Neural progenitor cell (in vitro differentiated cells): ENCODE measurements around the gene SEZ6L2. TPM values are rescaled to one million over a fixed set of nuclear protein-coding genes. Genes with fewer than 3 reads are reported as not detected.
"Not testable (repeated sequence)": the region's sequence is repeated elsewhere in the genome, so short reads cannot be mapped to it uniquely, and the experiment has no call there.

Experiments
- DNase-seq: peaks from one replicate; pipeline ENCODE4 v3.0.0-alpha.2; 2016; ENCODE audit warnings: low spot score
- H2AFZ ChIP-seq: fragments of 200-600 bp; sonication (generic); replicated peaks from 2 replicates; pipeline ENCODE4 v1.6.1; 2016; ENCODE audit warnings: antibody characterized with exemption
- H3F3A ChIP-seq: fragments of 200-600 bp; sonication (generic); 2 replicates; pipeline ENCODE4 v1.6.1; 2016; ENCODE audit warnings: antibody characterized with exemption, low read depth
- H3K27ac ChIP-seq: fragments of 200-600 bp; sonication (generic); 2 replicates; pipeline ENCODE4 v1.5.1; 2016; ENCODE audit warnings: mild to moderate bottlenecking
- H3K27me3 ChIP-seq: fragments of 200-600 bp; sonication (generic); 2 replicates; pipeline ENCODE4 v1.6.1; 2016; ENCODE audit warnings: mild to moderate bottlenecking, moderate library complexity
- H3K36me3 ChIP-seq: fragments of 200-600 bp; sonication (generic); 2 replicates; pipeline ENCODE4 v1.5.1; 2016
- H3K4me1 ChIP-seq: fragments of 200-600 bp; sonication (generic); 2 replicates; pipeline ENCODE4 v1.6.1; 2016; ENCODE audit warnings: mixed run types
- H3K4me2 ChIP-seq: fragments of 200-600 bp; sonication (generic); 2 replicates; pipeline ENCODE4 v1.6.1; 2016
- H3K4me3 ChIP-seq: fragments of 200-600 bp; sonication (generic); 2 replicates; pipeline ENCODE4 v1.5.1; 2016
- H3K79me2 ChIP-seq: fragments of 200-600 bp; sonication (generic); 2 replicates; pipeline ENCODE4 v1.6.1; 2016; ENCODE audit warnings: low read depth
- H3K9ac ChIP-seq: fragments of 200-600 bp; sonication (generic); 2 replicates; pipeline ENCODE4 v1.6.1; 2016
- H3K9me3 ChIP-seq: fragments of 200-600 bp; sonication (generic); 2 replicates; pipeline ENCODE4 v1.5.1; 2016; ENCODE audit warnings: low read depth
- H4K20me1 ChIP-seq: fragments of 200-600 bp; sonication (generic); 2 replicates; pipeline ENCODE4 v1.6.1; 2016; ENCODE audit warnings: low read depth
- H3K27ac Mint-ChIP-seq: 3 replicates; pipeline ENCODE4 v1.8.0; 2021; ENCODE audit warnings: mixed read lengths
- H3K27me3 Mint-ChIP-seq: 2 replicates; pipeline ENCODE4 v1.8.0; 2022; ENCODE audit warnings: low read depth, mild to moderate bottlenecking, inconsistent platforms, moderate library complexity, mixed read lengths; ENCODE audit not compliant: insufficient read depth
- H3K36me3 Mint-ChIP-seq: 3 replicates; pipeline ENCODE4 v1.8.0; 2021; ENCODE audit warnings: mixed read lengths
- H3K4me1 Mint-ChIP-seq: 3 replicates; pipeline ENCODE4 v1.8.0; 2021; ENCODE audit warnings: mixed read lengths
- H3K4me3 Mint-ChIP-seq: 3 replicates; pipeline ENCODE4 v1.8.0; 2021; ENCODE audit warnings: mild to moderate bottlenecking, moderate library complexity, mixed read lengths
- H3K9me3 Mint-ChIP-seq: 3 replicates; pipeline ENCODE4 v1.8.0; 2020; ENCODE audit warnings: mixed read lengths
- CTCF ChIP-seq: fragments of 200-600 bp; sonication (generic); IDR thresholded peaks from 2 replicates; pipeline ENCODE4 v1.5.1; 2017; ENCODE audit warnings: antibody characterized with exemption, mild to moderate bottlenecking
- EZH2 ChIP-seq: fragments of 200-600 bp; sonication (generic); IDR thresholded peaks from 2 replicates; pipeline ENCODE4 v1.6.1; 2017; ENCODE audit warnings: antibody characterized with exemption, mild to moderate bottlenecking, moderate library complexity
- EZH2phosphoT487 ChIP-seq: fragments of 200-600 bp; sonication (generic); IDR thresholded peaks from 2 replicates; pipeline ENCODE4 v1.6.1; 2017; ENCODE audit warnings: antibody characterized with exemption
- total RNA-seq: library from RNA; depleted of rRNA; stranded (reverse); fragments of >200 nt; gene quantifications from 2 replicates; pipeline ENCODE4 v1.2.3, GENCODE V29; 2015; ENCODE audit warnings: low replicate concordance

Gene SEZ6L2
- total RNA-seq, 1 donor from 2014 or later: 11.7 TPM

GRCh38 chr16:29836623-29837022 lies 62.7 kb downstream of the SEZ6L2 start:
- H3F3A ChIP-seq: no peaks in the 10 kb centered on the region
- H3K9me3 Mint-ChIP-seq: no peaks in the 10 kb centered on the region
- no peak overlapping the region for H3K4me2 ChIP-seq
- no peaks in the 10 kb centered on the region for H3K79me2 ChIP-seq
- no peak overlapping the region for H3K27ac Mint-ChIP-seq
- H3K4me3 Mint-ChIP-seq: no peak overlapping the region
- H4K20me1 ChIP-seq: no peaks in the 10 kb centered on the region
- no peak overlapping the region for H3K9ac ChIP-seq
- no peaks in the 10 kb centered on the region for H3K36me3 ChIP-seq
- H3K27me3 ChIP-seq: no peaks in the 10 kb centered on the region
- no peak for TF ChIP-seq EZH2phosphoT487
- no peak for TF ChIP-seq CTCF
- TF ChIP-seq EZH2: no peak
- no peak overlapping the region for H2AFZ ChIP-seq
- peaks cover 4% of the 10 kb centered on the region for H3K4me1 Mint-ChIP-seq
- no peaks in the 10 kb centered on the region for H3K9me3 ChIP-seq
- H3K4me3 ChIP-seq: no peak overlapping the region
- DNase-seq: no peak
- H3K27me3 Mint-ChIP-seq: peaks cover 4% of the 10 kb centered on the region
- H3K27ac ChIP-seq: no peak overlapping the region
- H3K36me3 Mint-ChIP-seq: no peaks in the 10 kb centered on the region
- no peaks in the 10 kb centered on the region for H3K4me1 ChIP-seq

GRCh38 chr16:29835926-29836325 lies 63.4 kb downstream of the SEZ6L2 start:
- Histone ChIP-seq H3K4me2 (no peak overlapping the region), H3K4me3 (no peak overlapping the region), H3K36me3 (no peaks in the 10 kb centered on the region), H3K79me2 (no peaks in the 10 kb centered on the region), H4K20me1 (no peaks in the 10 kb centered on the region), H3K9ac (no peak overlapping the region), H3K9me3 (no peaks in the 10 kb centered on the region), H3K4me1 (no peaks in the 10 kb centered on the region), H3F3A (no peaks in the 10 kb centered on the region), H3K27me3 (no peaks in the 10 kb centered on the region), H2AFZ (no peak overlapping the region), H3K27ac (no peak overlapping the region)
- no peak for DNase-seq
- Mint-ChIP-seq H3K9me3 (no peaks in the 10 kb centered on the region), H3K27me3 (peaks cover 4% of the 10 kb centered on the region), H3K4me3 (no peak overlapping the region), H3K36me3 (no peaks in the 10 kb centered on the region), H3K27ac (no peak overlapping the region), H3K4me1 (peaks cover 4% of the 10 kb centered on the region)
- TF ChIP-seq CTCF (no peak), EZH2 (no peak), EZH2phosphoT487 (no peak)

- Mint-ChIP-seq H3K4me3 (peak overlapping the region; percentile 7), H3K27ac (no peak overlapping the region), H3K4me1 (peaks cover 4% of the 10 kb centered on the region), H3K27me3 (peaks cover 6% of the 10 kb centered on the region), H3K9me3 (no peaks in the 10 kb centered on the region), H3K36me3 (no peaks in the 10 kb centered on the region)
- no peak overlapping the region for H3K4me3 ChIP-seq
- H3K4me2 ChIP-seq: no peak overlapping the region
- H3K9me3 ChIP-seq: no peaks in the 10 kb centered on the region
- no peaks in the 10 kb centered on the region for H3K4me1 ChIP-seq
- DNase-seq: no peak
- no peaks in the 10 kb centered on the region for H3K27me3 ChIP-seq
- no peaks in the 10 kb centered on the region for H3K36me3 ChIP-seq
- no peaks in the 10 kb centered on the region for H4K20me1 ChIP-seq
- no peak for TF ChIP-seq CTCF
- TF ChIP-seq EZH2: no peak
- TF ChIP-seq EZH2phosphoT487: no peak
- H3K27ac ChIP-seq: no peak overlapping the region
- no peak overlapping the region for H3K9ac ChIP-seq
- H3F3A ChIP-seq: no peaks in the 10 kb centered on the region
- no peaks in the 10 kb centered on the region for H3K79me2 ChIP-seq
- H2AFZ ChIP-seq: no peak overlapping the region
These were observed 65.3 kb downstream of the SEZ6L2 start for GRCh38 chr16:29834079-29834478.

GRCh38 chr16:29833219-29833618 lies 66.1 kb downstream of the SEZ6L2 start:
- not testable (repeated sequence) for H3K4me3 ChIP-seq, DNase-seq, H3K27ac ChIP-seq, H3K79me2 ChIP-seq, H3K27me3 ChIP-seq, H2AFZ ChIP-seq, H3K4me2 ChIP-seq, H3K4me1 Mint-ChIP-seq, H3K4me1 ChIP-seq, H3K27ac Mint-ChIP-seq, H3K9me3 ChIP-seq, H3K9ac ChIP-seq, H3K9me3 Mint-ChIP-seq, H3K27me3 Mint-ChIP-seq, H3K4me3 Mint-ChIP-seq, H3K36me3 Mint-ChIP-seq, H3F3A ChIP-seq, H3K36me3 ChIP-seq, H4K20me1 ChIP-seq
